ENCODE measurements around the gene CTIF. TPM values are rescaled to one million over a fixed set of nuclear protein-coding genes. Genes with fewer than 3 reads are reported as not detected.

Gene CTIF
- polyA plus RNA-seq, 1 donor from 2014 or later: 50.2 TPM

DNA sequence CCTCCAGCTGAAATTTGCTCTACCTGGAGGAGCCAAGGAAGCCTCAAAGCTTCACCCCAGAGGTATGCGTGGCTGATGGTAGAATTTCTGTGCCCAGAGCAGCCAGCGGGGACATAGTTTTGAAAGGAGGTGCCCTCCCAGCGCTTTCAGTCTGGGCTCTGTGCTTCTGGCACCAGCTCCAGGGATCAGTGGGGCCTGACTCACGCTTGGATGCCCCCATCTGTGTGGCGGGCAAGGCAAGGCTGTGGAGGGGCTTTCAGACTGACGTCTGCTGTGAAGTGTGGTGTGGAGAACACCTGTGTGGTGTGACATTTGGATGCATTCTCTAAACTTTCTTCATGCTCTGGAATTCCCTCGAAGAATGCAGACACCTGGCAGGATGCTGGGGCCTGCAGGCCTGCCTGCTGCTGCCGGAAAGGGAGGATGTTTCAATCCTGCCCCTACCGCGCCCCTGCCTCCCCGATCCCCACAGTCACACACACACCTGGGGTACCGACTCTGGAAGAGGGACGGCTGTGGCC is 84.1 kb downstream of the CTIF start:
- no peak overlapping the region for H3K9ac ChIP-seq (ENCODE audit: low read length)
- H3K79me2 ChIP-seq (replicated peaks; ENCODE audit: insufficient read depth, low read length): no peaks in the 10 kb centered on the region
- no peak overlapping the region for H3K4me2 ChIP-seq (ENCODE audit: low read length)

DNA sequence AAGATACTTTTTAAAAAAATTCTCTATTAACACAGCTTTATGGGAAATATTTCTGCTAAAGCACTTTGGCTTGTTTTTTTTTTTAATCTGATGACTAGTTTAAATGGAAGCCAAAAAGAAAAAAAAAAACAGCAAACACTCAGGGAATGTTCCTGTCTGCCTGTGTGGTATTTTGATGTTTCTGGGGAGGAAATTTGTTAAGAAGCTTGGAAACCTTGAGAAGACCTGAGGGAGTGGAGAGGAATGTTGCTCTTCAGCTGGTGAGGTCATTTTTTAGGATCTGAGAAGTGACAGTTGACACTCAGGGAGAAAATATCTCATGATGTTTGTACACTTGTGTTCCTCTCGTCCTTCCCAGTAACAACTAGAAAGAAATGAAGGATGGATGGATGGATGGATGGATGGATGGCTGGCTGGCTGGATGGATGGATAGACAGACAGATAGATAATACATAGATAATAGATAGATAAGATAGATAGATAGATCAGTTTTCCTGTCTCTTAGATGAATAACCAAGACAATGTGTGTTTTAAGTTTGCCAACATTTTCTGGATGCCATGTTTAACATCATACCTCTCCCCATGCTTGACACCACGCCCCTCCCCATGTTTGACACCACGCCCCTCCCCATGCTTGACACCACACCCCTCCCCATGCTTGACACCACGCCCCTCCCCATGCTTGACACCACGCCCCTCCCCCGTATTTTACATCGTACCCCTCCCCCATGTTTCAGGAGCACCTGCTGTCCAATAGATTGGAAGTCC is 84.8 kb downstream of the CTIF start:
- H3K9me3 ChIP-seq (ENCODE audit: low read length): no peaks in the 10 kb centered on the region
- H2AFZ ChIP-seq (ENCODE audit: low read depth, low read length): no peak overlapping the region
- H3K79me2 ChIP-seq (replicated peaks; ENCODE audit: insufficient read depth, low read length): no peaks in the 10 kb centered on the region
- no peak overlapping the region for H3K4me3 ChIP-seq (ENCODE audit: low read length)
- no peaks in the 10 kb centered on the region for H3K27me3 ChIP-seq (ENCODE audit: insufficient read depth, low read depth, low read length)
- TF ChIP-seq EP300 (conservative IDR thresholded peaks at IDR 0.05; ENCODE audit: poor library complexity, severe bottlenecking): no peak
- no peak for TF ChIP-seq SMC3 (conservative IDR thresholded peaks at IDR 0.05; ENCODE audit: poor library complexity)
- no peak for TF ChIP-seq EZH2 (IDR thresholded peaks at IDR 0.05; ENCODE audit: borderline replicate concordance, insufficient read depth, low read length, poor library complexity, severe bottlenecking)
- no peak for TF ChIP-seq POLR2AphosphoS5 (IDR thresholded peaks at IDR 0.05)
- TF ChIP-seq, protein P1, sequence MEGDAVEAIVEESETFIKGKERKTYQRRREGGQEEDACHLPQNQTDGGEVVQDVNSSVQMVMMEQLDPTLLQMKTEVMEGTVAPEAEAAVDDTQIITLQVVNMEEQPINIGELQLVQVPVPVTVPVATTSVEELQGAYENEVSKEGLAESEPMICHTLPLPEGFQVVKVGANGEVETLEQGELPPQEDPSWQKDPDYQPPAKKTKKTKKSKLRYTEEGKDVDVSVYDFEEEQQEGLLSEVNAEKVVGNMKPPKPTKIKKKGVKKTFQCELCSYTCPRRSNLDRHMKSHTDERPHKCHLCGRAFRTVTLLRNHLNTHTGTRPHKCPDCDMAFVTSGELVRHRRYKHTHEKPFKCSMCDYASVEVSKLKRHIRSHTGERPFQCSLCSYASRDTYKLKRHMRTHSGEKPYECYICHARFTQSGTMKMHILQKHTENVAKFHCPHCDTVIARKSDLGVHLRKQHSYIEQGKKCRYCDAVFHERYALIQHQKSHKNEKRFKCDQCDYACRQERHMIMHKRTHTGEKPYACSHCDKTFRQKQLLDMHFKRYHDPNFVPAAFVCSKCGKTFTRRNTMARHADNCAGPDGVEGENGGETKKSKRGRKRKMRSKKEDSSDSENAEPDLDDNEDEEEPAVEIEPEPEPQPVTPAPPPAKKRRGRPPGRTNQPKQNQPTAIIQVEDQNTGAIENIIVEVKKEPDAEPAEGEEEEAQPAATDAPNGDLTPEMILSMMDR (IDR thresholded peaks at IDR 0.05; ENCODE audit: poor library complexity, severe bottlenecking): no peak
- TF ChIP-seq MXI1 (conservative IDR thresholded peaks at IDR 0.05; ENCODE audit: poor library complexity, severe bottlenecking): no peak
- TF ChIP-seq, protein P2, sequence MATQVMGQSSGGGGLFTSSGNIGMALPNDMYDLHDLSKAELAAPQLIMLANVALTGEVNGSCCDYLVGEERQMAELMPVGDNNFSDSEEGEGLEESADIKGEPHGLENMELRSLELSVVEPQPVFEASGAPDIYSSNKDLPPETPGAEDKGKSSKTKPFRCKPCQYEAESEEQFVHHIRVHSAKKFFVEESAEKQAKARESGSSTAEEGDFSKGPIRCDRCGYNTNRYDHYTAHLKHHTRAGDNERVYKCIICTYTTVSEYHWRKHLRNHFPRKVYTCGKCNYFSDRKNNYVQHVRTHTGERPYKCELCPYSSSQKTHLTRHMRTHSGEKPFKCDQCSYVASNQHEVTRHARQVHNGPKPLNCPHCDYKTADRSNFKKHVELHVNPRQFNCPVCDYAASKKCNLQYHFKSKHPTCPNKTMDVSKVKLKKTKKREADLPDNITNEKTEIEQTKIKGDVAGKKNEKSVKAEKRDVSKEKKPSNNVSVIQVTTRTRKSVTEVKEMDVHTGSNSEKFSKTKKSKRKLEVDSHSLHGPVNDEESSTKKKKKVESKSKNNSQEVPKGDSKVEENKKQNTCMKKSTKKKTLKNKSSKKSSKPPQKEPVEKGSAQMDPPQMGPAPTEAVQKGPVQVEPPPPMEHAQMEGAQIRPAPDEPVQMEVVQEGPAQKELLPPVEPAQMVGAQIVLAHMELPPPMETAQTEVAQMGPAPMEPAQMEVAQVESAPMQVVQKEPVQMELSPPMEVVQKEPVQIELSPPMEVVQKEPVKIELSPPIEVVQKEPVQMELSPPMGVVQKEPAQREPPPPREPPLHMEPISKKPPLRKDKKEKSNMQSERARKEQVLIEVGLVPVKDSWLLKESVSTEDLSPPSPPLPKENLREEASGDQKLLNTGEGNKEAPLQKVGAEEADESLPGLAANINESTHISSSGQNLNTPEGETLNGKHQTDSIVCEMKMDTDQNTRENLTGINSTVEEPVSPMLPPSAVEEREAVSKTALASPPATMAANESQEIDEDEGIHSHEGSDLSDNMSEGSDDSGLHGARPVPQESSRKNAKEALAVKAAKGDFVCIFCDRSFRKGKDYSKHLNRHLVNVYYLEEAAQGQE (IDR thresholded peaks at IDR 0.05; ENCODE audit: borderline replicate concordance): no peak
- no peak for TF ChIP-seq TAF1 (IDR thresholded peaks at IDR 0.05; ENCODE audit: low read depth)
- no peak for TF ChIP-seq RAD21 (conservative IDR thresholded peaks at IDR 0.05)
- no peak overlapping the region for H3K9ac ChIP-seq (ENCODE audit: low read length)
- no peak overlapping the region for H3K4me2 ChIP-seq (ENCODE audit: low read length)
- H4K20me1 ChIP-seq (ENCODE audit: insufficient read depth): no peaks in the 10 kb centered on the region
- no peaks in the 10 kb centered on the region for H3F3A ChIP-seq (ENCODE audit: insufficient read depth, low read length, poor library complexity, severe bottlenecking)
- no peaks in the 10 kb centered on the region for H3K36me3 ChIP-seq (ENCODE audit: insufficient read depth, low read length)
- H3K27ac ChIP-seq (ENCODE audit: low read length): no peak overlapping the region
- H3K9me2 ChIP-seq (ENCODE audit: insufficient read depth, low read length): no peaks in the 10 kb centered on the region

More for the DNA sequence above, 84.1 kb downstream of the CTIF start:
- Histone ChIP-seq H3K36me3 (ENCODE audit: insufficient read depth, low read length) (no peaks in the 10 kb centered on the region), H3K27me3 (ENCODE audit: insufficient read depth, low read depth, low read length) (no peaks in the 10 kb centered on the region), H3K4me3 (ENCODE audit: low read length) (no peak overlapping the region), H3K9me2 (ENCODE audit: insufficient read depth, low read length) (no peaks in the 10 kb centered on the region), H4K20me1 (ENCODE audit: insufficient read depth) (no peaks in the 10 kb centered on the region), H3K9me3 (ENCODE audit: low read length) (no peaks in the 10 kb centered on the region), H3F3A (ENCODE audit: insufficient read depth, low read length, poor library complexity, severe bottlenecking) (no peaks in the 10 kb centered on the region), H2AFZ (ENCODE audit: low read depth, low read length) (no peak overlapping the region), H3K27ac (ENCODE audit: low read length) (no peak overlapping the region)
- TF ChIP-seq, protein P2 (IDR thresholded peaks at IDR 0.05; ENCODE audit: borderline replicate concordance): no peak
- TF ChIP-seq MXI1 (conservative IDR thresholded peaks at IDR 0.05; ENCODE audit: poor library complexity, severe bottlenecking) (no peak), POLR2AphosphoS5 (IDR thresholded peaks at IDR 0.05) (no peak)

All from neural cell (in vitro differentiated cells).